B cell (primary cell): ENCODE data around the gene NEMP1.

ENCODE experiments used
- CTCF ChIP-seq: fragments of 200-600 bp; IDR thresholded peaks from one replicate; pipeline ENCODE4 v1.8.0; 2022; ENCODE audit warnings: antibody characterized with exemption, mild to moderate bottlenecking
- EZH2 ChIP-seq: IDR thresholded peaks from 2 replicates; pipeline ENCODE4 v1.6.1; 2012; ENCODE audit warnings: borderline replicate concordance, low read depth, mild to moderate bottlenecking, moderate library complexity, low read length; ENCODE audit not compliant: insufficient read depth, poor library complexity, severe bottlenecking

GRCh38 chr12:57087691-57088353, 9.2 kb upstream of the NEMP1 start:
- TF ChIP-seq CTCF (no peak), EZH2 (no peak)
